ENCODE data around the gene IL20.

- no peak for TF ChIP-seq GATA2 (IDR thresholded peaks at IDR 0.05; ENCODE audit: low read depth, low read length)
- TF ChIP-seq GATA3 (IDR thresholded peaks at IDR 0.05; ENCODE audit: low read depth, low read length) = no peak
These were observed 33.0 kb upstream of the IL20 start for GRCh38 chr1:206832352-206832880.

Measured in SH-SY5Y (cell line).